K562 (cell line): ENCODE results near the gene CBX4. TPM values are rescaled to one million over a fixed set of nuclear protein-coding genes. Genes with fewer than 3 reads are reported as not detected.
A peak's percentile ranks its signal among the peaks of the same experiment; 100 is the strongest.

Source experiments
- CBX2 ChIP-seq: fragments of 200-600 bp; sonication (generic); IDR thresholded peaks from one replicate; pipeline ENCODE4 v1.6.1; 2012; ENCODE audit warnings: mild to moderate bottlenecking, low read length, inconsistent platforms; ENCODE audit not compliant: insufficient read depth, poor library complexity, severe bottlenecking
- CHD1 ChIP-seq: fragments of 200-600 bp; sonication (generic); IDR thresholded peaks from one replicate; pipeline ENCODE4 v1.6.1; 2012; ENCODE audit warnings: mild to moderate bottlenecking, moderate library complexity, low read length, inconsistent platforms
- ETV6 ChIP-seq, 3 experiments: fragments of 150-350 bp in 1 of 3; sonication (generic) in 1 of 3; formaldehyde crosslinking in 1 of 3; IDR thresholded peaks; 2 replicates each; pipeline versions ENCODE4 v1.6.1 to v1.8.0; 2014 to 2022; ENCODE audit warnings: borderline replicate concordance in 2 of 3, low read depth in 2 of 3, antibody characterized with exemption in 1 of 3, low read length in 1 of 3, mild to moderate bottlenecking in 1 of 3, missing genetic modification reagents in 1 of 3
- FOSL1 ChIP-seq: fragments of 200-800 bp; sonication (Bioruptor generic); conservative IDR thresholded peaks from 2 replicates; pipeline ENCODE4 v1.6.1; 2016; ENCODE audit warnings: missing genetic modification characterization, missing compliant biosample characterization
- FOXP1 ChIP-seq: sonication (generic); formaldehyde crosslinking; IDR thresholded peaks from 2 replicates; pipeline ENCODE4 v1.8.0; 2022; ENCODE audit warnings: mild to moderate bottlenecking, missing genetic modification reagents
- HDGF ChIP-seq: fragments of 450-650 bp; IDR thresholded peaks from 2 replicates; pipeline ENCODE4 v1.6.1; 2016
- JUN ChIP-seq, 2 experiments: sonication (generic) in 1 of 2; formaldehyde crosslinking in 1 of 2; IDR thresholded peaks; 2 replicates each; pipeline versions ENCODE4 v1.6.1 to v1.8.0; 2012 to 2022; ENCODE audit warnings: borderline replicate concordance in 2 of 2, mild to moderate bottlenecking in 2 of 2, improper control_type of control experiment in 1 of 2, low read depth in 1 of 2, low read length in 1 of 2, missing genetic modification reagents in 1 of 2
- MAZ ChIP-seq, 2 experiments: fragments of 450-650 bp in 1 of 2; sonication (generic) in 1 of 2; formaldehyde crosslinking; IDR thresholded peaks in 1 of 2; conservative IDR thresholded peaks in 1 of 2; 2 replicates each; pipeline versions ENCODE4 v1.4.0 to v1.5.0; 2020; ENCODE audit warnings: mild to moderate bottlenecking in 1 of 2, missing genetic modification reagents in 1 of 2
- MXI1 ChIP-seq: IDR thresholded peaks from 2 replicates; pipeline ENCODE4 v1.6.1; 2011; ENCODE audit warnings: low read depth, mild to moderate bottlenecking, improper control_type of control experiment, low read length
- NFIC ChIP-seq: fragments of 450-650 bp; IDR thresholded peaks from 2 replicates; pipeline ENCODE4 v1.6.1; 2017; ENCODE audit warnings: mild to moderate bottlenecking, inconsistent platforms
- NFYB ChIP-seq: IDR thresholded peaks from 2 replicates; pipeline ENCODE4 v1.6.1; 2011; ENCODE audit warnings: mild to moderate bottlenecking, moderate library complexity; ENCODE audit not compliant: insufficient read length; ENCODE audit errors: extremely low read depth
- POLR2G ChIP-seq: fragments of 200-400 bp; formaldehyde crosslinking; IDR thresholded peaks from 2 replicates; pipeline ENCODE4 v1.6.1; 2017; ENCODE audit warnings: low read depth, mild to moderate bottlenecking, antibody characterized with exemption, low read length, moderate library complexity
- SMARCE1 ChIP-seq: fragments of 450-650 bp; IDR thresholded peaks from 2 replicates; pipeline ENCODE4 v1.7.1; 2016; ENCODE audit warnings: mild to moderate bottlenecking
- SNIP1 ChIP-seq: fragments of 450-650 bp; IDR thresholded peaks from 2 replicates; pipeline ENCODE4 v1.7.1; 2017; ENCODE audit warnings: low read depth, mild to moderate bottlenecking
- TAF1 ChIP-seq: IDR thresholded peaks from 2 replicates; pipeline ENCODE4 v1.6.1; 2011; ENCODE audit warnings: mild to moderate bottlenecking, low read length, moderate library complexity; ENCODE audit not compliant: insufficient read depth, control insufficient read depth, severe bottlenecking; ENCODE audit errors: extremely low read depth
- ZNF717 ChIP-seq: fragments of 250-450 bp; sonication (Bioruptor Pico); IDR thresholded peaks from 2 replicates; pipeline ENCODE4 v1.5.0; 2021
- ZNF785 ChIP-seq: fragments of 250-450 bp; sonication (Bioruptor Pico); IDR thresholded peaks from 2 replicates; pipeline ENCODE4 v1.4.0; 2020; ENCODE audit warnings: mild to moderate bottlenecking
- polyA plus RNA-seq, 8 experiments: library from polyadenylated mRNA; depleted of rRNA in 4 of 8; stranded (reverse) in 5 of 8; unstranded in 3 of 8; fragments of >200 nt; fragmentation: Nextera tagmentation in 2 of 8; fragmentation: Illumina TruSeq in 1 of 8; extraction: Ambion mirVana in 2 of 8; extraction: Trizol in 1 of 8; gene quantifications; 2 replicates each; pipeline versions ENCODE4 v1.2.1 to v1.2.3, GENCODE V29; 2011 to 2014; ENCODE audit warnings: inconsistent platforms in 1 of 8, missing spikeins in 1 of 8
- total RNA-seq, 7 experiments: library from RNA; depleted of rRNA in 6 of 7; stranded (reverse); fragments of >200 nt in 6 of 7; fragmentation: Illumina TruSeq in 2 of 7; extraction: Trizol in 2 of 7; gene quantifications; 2 replicates each; pipeline versions ENCODE4 v1.2.1 to v1.2.3, GENCODE V29; 2011 to 2021; ENCODE audit warnings: low replicate concordance in 1 of 7
- TF ChIP-seq, protein P1 (sequence below): fragments of 450-650 bp; formaldehyde crosslinking; IDR thresholded peaks from 2 replicates; pipeline ENCODE4 v1.4.0; 2020; ENCODE audit warnings: mild to moderate bottlenecking
- TF ChIP-seq, protein P2 (sequence below), 2 experiments: fragments of 200-800 bp in 1 of 2; sonication (Bioruptor generic) in 1 of 2; sonication (generic) in 1 of 2; formaldehyde crosslinking in 1 of 2; IDR thresholded peaks in 1 of 2; conservative IDR thresholded peaks in 1 of 2; 2 replicates each; pipeline versions ENCODE4 v1.5.0 to v1.6.1; 2016 to 2020; ENCODE audit warnings: missing compliant biosample characterization in 1 of 2, missing genetic modification characterization in 1 of 2, missing genetic modification reagents in 1 of 2
- TF ChIP-seq, protein P3 (sequence below): fragments of 450-650 bp; IDR thresholded peaks from 2 replicates; pipeline ENCODE4 v1.6.1; 2016
- TF ChIP-seq, protein P4 (sequence below): fragments of 450-650 bp; IDR thresholded peaks from one replicate; pipeline ENCODE4 v1.6.1; 2018; ENCODE audit warnings: mild to moderate bottlenecking, moderate library complexity; ENCODE audit not compliant: partially characterized antibody

CBX4 gene
- total and polyA plus RNA-seq, 9 of the 15 experiments (the other 6 are each of a cell fraction or from before 2014, with no cell fraction given) = 0.98 to 50.5 (median 10.0) TPM

DNA sequence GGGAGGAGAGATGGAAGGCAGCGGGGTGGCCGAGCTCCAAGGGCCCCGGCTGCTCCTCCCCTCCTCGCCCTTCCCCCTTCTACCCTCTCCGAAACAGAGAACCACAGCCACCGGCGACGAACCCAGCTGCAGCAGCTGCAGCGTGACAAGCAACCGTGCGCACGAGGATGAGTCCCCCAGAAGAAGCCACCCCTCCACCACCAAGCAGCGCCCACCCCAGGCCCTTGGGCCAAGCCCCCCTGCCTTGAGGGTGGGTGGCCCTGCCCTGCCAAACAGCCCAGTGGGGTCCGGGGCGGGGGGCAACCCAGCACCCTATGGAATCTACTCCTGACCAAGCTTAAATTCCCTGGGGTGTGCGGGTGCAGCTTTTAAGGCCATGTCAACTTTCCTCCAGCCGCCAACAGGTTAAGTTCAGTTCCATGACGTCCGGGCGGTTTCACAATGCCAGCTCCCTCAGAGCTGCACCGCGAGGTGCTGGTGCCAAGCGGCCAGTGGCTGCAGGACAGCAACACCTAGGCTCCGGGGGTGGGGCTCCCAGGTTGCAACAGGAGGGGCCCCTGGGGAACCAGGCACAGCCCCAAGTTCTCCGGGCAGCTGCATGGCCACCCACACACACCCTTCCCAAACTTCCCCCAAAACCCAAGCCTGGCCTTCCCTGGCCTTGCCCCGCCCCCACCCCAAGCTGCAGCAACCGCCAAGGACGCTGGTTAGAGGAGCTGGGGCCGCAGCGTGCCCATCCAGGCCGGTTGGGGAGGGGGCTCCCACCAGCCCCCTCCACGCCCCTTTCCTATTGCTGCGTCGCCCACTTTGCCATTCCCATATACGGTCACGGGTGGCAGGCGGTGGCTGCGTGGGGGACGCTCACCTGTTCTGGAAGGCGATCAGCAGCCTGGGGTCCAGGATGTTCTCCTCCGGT, 2.0 kb downstream of the CBX4 start (continued):
- TF ChIP-seq FOSL1 (no peak), FOXP1 (CRISPR knock-in tag) (no peak), ETV6 (IDR thresholded peaks at IDR 0.05; ENCODE audit: borderline replicate concordance in 1 of 2, low read depth in 2 of 2, low read length in 1 of 2) (no peak), ETV6 (CRISPR knock-in tag; IDR thresholded peaks at IDR 0.05; ENCODE audit: borderline replicate concordance) (no peak), SMARCE1 (no peak), CBX2 (no peak), HDGF (no peak), NFYB (no peak), JUN (IDR thresholded peaks at IDR 0.05; ENCODE audit: borderline replicate concordance, low read depth, low read length) (no peak), JUN (CRISPR knock-in tag; IDR thresholded peaks at IDR 0.05; ENCODE audit: borderline replicate concordance) (no peak), MXI1 (no peak), SNIP1 (no peak), POLR2G (peak; percentile 82), NFIC (no peak), CHD1 (no peak), MAZ (CRISPR knock-in tag; conservative IDR thresholded peaks at IDR 0.05 in 1 of 2, IDR thresholded peaks at IDR 0.05 in 1 of 2) (peak in 1 of 2 experiments; percentile 20; a peak in 1 of 4 replicates), TAF1 (no peak), ZNF785 (no peak), ZNF717 (CRISPR knock-in tag) (no peak)
- TF ChIP-seq, protein P1, sequence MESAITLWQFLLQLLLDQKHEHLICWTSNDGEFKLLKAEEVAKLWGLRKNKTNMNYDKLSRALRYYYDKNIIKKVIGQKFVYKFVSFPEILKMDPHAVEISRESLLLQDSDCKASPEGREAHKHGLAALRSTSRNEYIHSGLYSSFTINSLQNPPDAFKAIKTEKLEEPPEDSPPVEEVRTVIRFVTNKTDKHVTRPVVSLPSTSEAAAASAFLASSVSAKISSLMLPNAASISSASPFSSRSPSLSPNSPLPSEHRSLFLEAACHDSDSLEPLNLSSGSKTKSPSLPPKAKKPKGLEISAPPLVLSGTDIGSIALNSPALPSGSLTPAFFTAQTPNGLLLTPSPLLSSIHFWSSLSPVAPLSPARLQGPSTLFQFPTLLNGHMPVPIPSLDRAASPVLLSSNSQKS (CRISPR knock-in tag) = no peak
- TF ChIP-seq, protein P2, sequence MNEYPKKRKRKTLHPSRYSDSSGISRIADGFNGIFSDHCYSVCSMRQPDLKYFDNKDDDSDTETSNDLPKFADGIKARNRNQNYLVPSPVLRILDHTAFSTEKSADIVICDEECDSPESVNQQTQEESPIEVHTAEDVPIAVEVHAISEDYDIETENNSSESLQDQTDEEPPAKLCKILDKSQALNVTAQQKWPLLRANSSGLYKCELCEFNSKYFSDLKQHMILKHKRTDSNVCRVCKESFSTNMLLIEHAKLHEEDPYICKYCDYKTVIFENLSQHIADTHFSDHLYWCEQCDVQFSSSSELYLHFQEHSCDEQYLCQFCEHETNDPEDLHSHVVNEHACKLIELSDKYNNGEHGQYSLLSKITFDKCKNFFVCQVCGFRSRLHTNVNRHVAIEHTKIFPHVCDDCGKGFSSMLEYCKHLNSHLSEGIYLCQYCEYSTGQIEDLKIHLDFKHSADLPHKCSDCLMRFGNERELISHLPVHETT (CRISPR knock-in tag; conservative IDR thresholded peaks at IDR 0.05 in 1 of 2, IDR thresholded peaks at IDR 0.05 in 1 of 2) = no peak
- TF ChIP-seq, protein P3, sequence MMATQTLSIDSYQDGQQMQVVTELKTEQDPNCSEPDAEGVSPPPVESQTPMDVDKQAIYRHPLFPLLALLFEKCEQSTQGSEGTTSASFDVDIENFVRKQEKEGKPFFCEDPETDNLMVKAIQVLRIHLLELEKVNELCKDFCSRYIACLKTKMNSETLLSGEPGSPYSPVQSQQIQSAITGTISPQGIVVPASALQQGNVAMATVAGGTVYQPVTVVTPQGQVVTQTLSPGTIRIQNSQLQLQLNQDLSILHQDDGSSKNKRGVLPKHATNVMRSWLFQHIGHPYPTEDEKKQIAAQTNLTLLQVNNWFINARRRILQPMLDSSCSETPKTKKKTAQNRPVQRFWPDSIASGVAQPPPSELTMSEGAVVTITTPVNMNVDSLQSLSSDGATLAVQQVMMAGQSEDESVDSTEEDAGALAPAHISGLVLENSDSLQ = no peak
- TF ChIP-seq, protein P4, sequence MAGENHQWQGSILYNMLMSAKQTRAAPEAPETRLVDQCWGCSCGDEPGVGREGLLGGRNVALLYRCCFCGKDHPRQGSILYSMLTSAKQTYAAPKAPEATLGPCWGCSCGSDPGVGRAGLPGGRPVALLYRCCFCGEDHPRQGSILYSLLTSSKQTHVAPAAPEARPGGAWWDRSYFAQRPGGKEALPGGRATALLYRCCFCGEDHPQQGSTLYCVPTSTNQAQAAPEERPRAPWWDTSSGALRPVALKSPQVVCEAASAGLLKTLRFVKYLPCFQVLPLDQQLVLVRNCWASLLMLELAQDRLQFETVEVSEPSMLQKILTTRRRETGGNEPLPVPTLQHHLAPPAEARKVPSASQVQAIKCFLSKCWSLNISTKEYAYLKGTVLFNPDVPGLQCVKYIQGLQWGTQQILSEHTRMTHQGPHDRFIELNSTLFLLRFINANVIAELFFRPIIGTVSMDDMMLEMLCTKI = no peak
